HL-60 (cell line): Measurements from ENCODE around the gene COL25A1.

Experiments
- DNase-seq, 2 experiments: peaks; one replicate each; pipeline ENCODE4 v3.0.0-alpha.2; 2010 to 2020; ENCODE audit warnings: low read depth in 1 of 2, low spot score in 1 of 2
- H3K27ac ChIP-seq: fragments of 250-450 bp; sonication (Bioruptor Pico); replicated peaks from 2 replicates; pipeline ENCODE4 v1.5.1; 2020; ENCODE audit warnings: mild to moderate bottlenecking, moderate library complexity
- H3K27me3 ChIP-seq: fragments of 250-450 bp; sonication (Bioruptor Pico); 2 replicates; pipeline ENCODE4 v1.5.1; 2021; ENCODE audit warnings: mild to moderate bottlenecking, moderate library complexity; ENCODE audit not compliant: insufficient read depth, poor library complexity, severe bottlenecking
- H3K4me3 ChIP-seq: replicated peaks from 2 replicates; pipeline ENCODE4 v1.5.1; 2011; ENCODE audit warnings: mild to moderate bottlenecking, control low read depth, low read length; ENCODE audit not compliant: insufficient read depth
- CTCF ChIP-seq: IDR thresholded peaks from one replicate; pipeline ENCODE4 v1.5.1; 2011; ENCODE audit warnings: low read length, control low read depth, inconsistent platforms; ENCODE audit not compliant: insufficient read depth
- GABPA ChIP-seq: IDR thresholded peaks from 2 replicates; pipeline ENCODE4 v1.6.1; 2012; ENCODE audit warnings: low read depth
- POLR2AphosphoS5 ChIP-seq: IDR thresholded peaks from 2 replicates; pipeline ENCODE4 v1.6.1; 2012; ENCODE audit warnings: low read depth
- REST ChIP-seq: IDR thresholded peaks from 2 replicates; pipeline ENCODE4 v1.6.1; 2012; ENCODE audit warnings: low read depth; ENCODE audit not compliant: insufficient replicate concordance
- SPI1 ChIP-seq: IDR thresholded peaks from 2 replicates; pipeline ENCODE4 v1.6.1; 2012; ENCODE audit warnings: low read depth, mild to moderate bottlenecking, borderline replicate concordance

COL25A1 gene

GRCh38 chr4:109229028-109229427 lies 73.4 kb downstream of the COL25A1 start:
- H3K27ac ChIP-seq = no peak overlapping the region
- no peak for DNase-seq
- TF ChIP-seq SPI1 = no peak
- no peak for TF ChIP-seq POLR2AphosphoS5
- no peak for TF ChIP-seq GABPA
- no peak for TF ChIP-seq REST
- no peak for TF ChIP-seq CTCF
- no peak overlapping the region for H3K4me3 ChIP-seq
- H3K27me3 ChIP-seq = no peaks in the 10 kb centered on the region

- TF ChIP-seq GABPA (no peak), POLR2AphosphoS5 (no peak), CTCF (no peak), REST (no peak), SPI1 (no peak)
- Histone ChIP-seq H3K27ac (no peak overlapping the region), H3K4me3 (no peak overlapping the region), H3K27me3 (no peaks in the 10 kb centered on the region)
- no peak for DNase-seq
These were observed 84.2 kb downstream of the COL25A1 start for GRCh38 chr4:109218288-109218687.

GRCh38 chr4:109216085-109216696 lies 86.3 kb downstream of the COL25A1 start:
- Histone ChIP-seq H3K4me3 (no peak overlapping the region), H3K27ac (no peak overlapping the region)
- TF ChIP-seq SPI1 (no peak), CTCF (no peak), REST (no peak), GABPA (no peak), POLR2AphosphoS5 (no peak)

More at GRCh38 chr4:109216085-109216696, 86.3 kb downstream of the COL25A1 start:
- DNase-seq = no peak
- H3K27me3 ChIP-seq = no peaks in the 10 kb centered on the region
